B cell (primary cell): ENCODE results near the gene ARID3C. TPM values are rescaled to one million over a fixed set of nuclear protein-coding genes. Genes with fewer than 3 reads are reported as not detected.

Source experiments
- ATAC-seq: fragments of 200-7000 bp; cut with Tn5 transposase; one replicate; pipeline ENCODE4 v1.10.0; 2021; ENCODE audit warnings: low read depth, mild to moderate bottlenecking, moderate number of reproducible peaks, moderate library complexity
- CTCF ChIA-PET: fragments of 350-600 bp; sonication (Branson Sonifier 250); formaldehyde crosslinking; loops from one replicate; lab custom pipeline; 2021; ENCODE audit warnings: antibody characterized with exemption, inconsistent platforms; lab: Charles Lee
- POLR2A ChIA-PET: fragments of 350-600 bp; sonication (Branson Sonifier 250); formaldehyde crosslinking; loops from one replicate; lab custom pipeline; 2021; ENCODE audit warnings: antibody characterized with exemption; lab: Charles Lee
- DNase-seq: peaks from one replicate; pipeline ENCODE4 v3.0.0; 2013
- H2AFZ ChIP-seq: 2 replicates; pipeline ENCODE4 v1.6.1; 2012; ENCODE audit warnings: mild to moderate bottlenecking, low read depth, low read length; ENCODE audit not compliant: insufficient read depth, poor library complexity, severe bottlenecking
- H3K27ac ChIP-seq, 2 donors: 1 replicate in 1 of 2; 2 replicates in 1 of 2; pipeline ENCODE4 v1.5.1; 2012 to 2013; ENCODE audit warnings: low read length in 2 of 2, mild to moderate bottlenecking in 2 of 2, moderate library complexity in 1 of 2
- H3K27me3 ChIP-seq, 4 experiments: fragments of 200-600 bp in 1 of 4; sonication (generic) in 1 of 4; replicated peaks in 1 of 4; 1 replicate in 2 of 4; 2 replicates in 2 of 4; pipeline versions ENCODE4 v1.6.1 to v1.7.0; 2013 to 2016; ENCODE audit warnings: low read length in 3 of 4, mild to moderate bottlenecking in 2 of 4, mixed read lengths in 1 of 4, moderate library complexity in 1 of 4; ENCODE audit not compliant: insufficient read depth in 4 of 4, control insufficient read depth in 3 of 4; ENCODE audit errors: control extremely low read depth in 1 of 4
- H3K36me3 ChIP-seq, 2 experiments: replicated peaks in 1 of 2; 1 replicate in 1 of 2; 2 replicates in 1 of 2; pipeline versions ENCODE4 v1.6.1 to v1.7.1; 2013; ENCODE audit warnings: low read length in 1 of 2; ENCODE audit not compliant: insufficient read depth in 2 of 2, control insufficient read depth in 1 of 2; ENCODE audit errors: control extremely low read depth in 1 of 2, extremely low read depth in 1 of 2
- H3K4me1 ChIP-seq, 2 donors: fragments of 200-600 bp in 1 of 2; sonication (generic) in 1 of 2; 1 replicate in 1 of 2; 2 replicates in 1 of 2; pipeline versions ENCODE4 v1.5.1 to v1.6.1; 2013 to 2017; ENCODE audit warnings: low read length in 2 of 2; ENCODE audit not compliant: control insufficient read depth in 2 of 2, insufficient read depth in 2 of 2
- H3K4me2 ChIP-seq: replicated peaks from 2 replicates; pipeline ENCODE3; 2012; ENCODE audit warnings: mild to moderate bottlenecking, low read depth, low read length; ENCODE audit not compliant: poor library complexity, severe bottlenecking
- H3K4me3 ChIP-seq, 5 experiments: fragments of 200-600 bp in 1 of 5; sonication (generic) in 1 of 5; 1 replicate in 3 of 5; 2 replicates in 2 of 5; pipeline versions ENCODE4 v1.5.1 to v1.7.0; 2011 to 2016; ENCODE audit warnings: low read length in 4 of 5, mild to moderate bottlenecking in 4 of 5, low read depth in 2 of 5, control low read depth in 1 of 5, moderate library complexity in 1 of 5; ENCODE audit not compliant: insufficient read depth in 1 of 5; ENCODE audit errors: control extremely low read depth in 1 of 5, extremely low read depth in 1 of 5
- H3K79me2 ChIP-seq: fragments of 200-600 bp; sonication (generic); one replicate; pipeline ENCODE4 v1.6.0; 2016; ENCODE audit warnings: low read length; ENCODE audit not compliant: control insufficient read depth, insufficient read depth
- H3K9ac ChIP-seq: fragments of 200-600 bp; sonication (generic); 2 replicates; pipeline ENCODE4 v1.6.1; 2017; ENCODE audit warnings: mild to moderate bottlenecking, low read length, moderate library complexity
- H3K9me3 ChIP-seq, 3 donors: one replicate each; pipeline versions ENCODE4 v1.6.1 to v1.7.1; 2013; ENCODE audit warnings: low read length in 2 of 3; ENCODE audit not compliant: control insufficient read depth in 2 of 3, insufficient read depth in 1 of 3; ENCODE audit errors: control extremely low read depth in 1 of 3
- H4K20me1 ChIP-seq: 2 replicates; pipeline ENCODE4 v1.6.0; 2012; ENCODE audit warnings: mild to moderate bottlenecking, low read length; ENCODE audit not compliant: insufficient read depth, control insufficient read depth, poor library complexity, severe bottlenecking
- H3K27ac Mint-ChIP-seq: one replicate; pipeline ENCODE4 v1.8.0; 2021; ENCODE audit warnings: mixed read lengths
- H3K27me3 Mint-ChIP-seq: one replicate; pipeline ENCODE4 v1.8.0; 2021; ENCODE audit warnings: mixed read lengths
- H3K4me1 Mint-ChIP-seq: one replicate; pipeline ENCODE4 v1.8.0; 2021; ENCODE audit warnings: mixed read lengths
- H3K4me3 Mint-ChIP-seq: one replicate; pipeline ENCODE4 v1.8.0; 2021; ENCODE audit warnings: mixed read lengths
- H3K9me3 Mint-ChIP-seq: one replicate; pipeline ENCODE4 v1.8.0; 2022; ENCODE audit warnings: mixed read lengths; ENCODE audit not compliant: insufficient read depth
- EZH2 ChIP-seq: IDR thresholded peaks from 2 replicates; pipeline ENCODE4 v1.6.1; 2012; ENCODE audit warnings: borderline replicate concordance, low read depth, mild to moderate bottlenecking, moderate library complexity, low read length; ENCODE audit not compliant: insufficient read depth, poor library complexity, severe bottlenecking
- WGBS: methylation state at CpG from one replicate; pipeline ENCODE4 v1.1.5; 2013; ENCODE audit warnings: missing lambda C conversion rate; ENCODE audit not compliant: insufficient coverage; 5-methylcytosine and 5-hydroxymethylcytosine counted together
- intact Hi-C: fragments of 100-400 bp; cut with micrococcal nuclease; formaldehyde crosslinking; loops from one replicate; pipeline ENCODE4 v1.10.0; 2022
- polyA plus RNA-seq: library from polyadenylated mRNA; depleted of rRNA; stranded (reverse); fragments of >200 nt; gene quantifications from 2 replicates; pipeline ENCODE4 v1.2.3, GENCODE V29; 2012
- total RNA-seq, 2 donors: library from RNA; stranded (reverse); fragments of 120-200 nt in 1 of 2; gene quantifications; 1 replicate in 1 of 2; 2 replicates in 1 of 2; pipeline versions ENCODE4 v1.2.3 to v1.2.4, GENCODE V29; 2013 to 2022
- TF ChIP-seq, protein P1 (sequence below): fragments of 200-600 bp; IDR thresholded peaks from one replicate; pipeline ENCODE4 v1.8.0; 2022; ENCODE audit warnings: antibody characterized with exemption, mild to moderate bottlenecking

ARID3C gene
- total and polyA plus RNA-seq, 2 donors (not counting 1 experiment from before 2014, with no cell fraction given): not detected

DNA sequence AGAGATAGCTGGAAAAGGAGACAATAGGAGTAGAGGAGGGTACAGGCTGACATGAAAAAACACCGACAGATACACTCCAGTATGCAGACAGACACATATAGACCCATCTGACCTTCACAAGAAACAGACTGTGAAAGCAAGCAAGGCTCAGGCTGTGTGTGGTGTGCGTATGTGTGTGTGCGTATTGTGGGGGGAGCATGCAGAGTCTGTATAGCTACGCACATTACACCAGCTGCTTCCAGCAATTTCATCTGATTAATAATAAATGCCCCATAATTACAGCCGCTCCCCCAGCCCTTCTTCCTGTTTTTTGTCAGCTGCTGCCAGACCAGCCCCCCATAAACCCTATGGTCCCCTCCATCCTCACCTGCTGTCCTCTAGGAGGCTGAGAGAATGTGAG, 46.1 kb downstream of the ARID3C start:
- Histone ChIP-seq H3K4me3 (no peak overlapping the region), H3K4me2 (no peak overlapping the region), H3K9me3 (peaks cover 0 to 15% (median 0%) of the 10 kb centered on the region in 3 donors), H3K27ac (no peak overlapping the region), H3K79me2 (no peaks in the 10 kb centered on the region), H4K20me1 (no peaks in the 10 kb centered on the region), H2AFZ (no peak overlapping the region), H3K4me1 (peaks cover 10% of the 10 kb centered on the region in 2 donors), H3K27me3 (peaks cover 0 to 86% (median 41%) of the 10 kb centered on the region in 4 experiments), H3K9ac (no peak overlapping the region), H3K36me3 (no peaks in the 10 kb centered on the region)
- DNase-seq (no peak), ATAC-seq (no peak)
- POLR2A ChIA-PET: interaction anchor here (0.7 kb wide), 1 partner anchor 35 kb away, joined by 5 read pairs; no protein-coding TSS in a partner anchor
- no peak overlapping the region for H3K27ac Mint-ChIP-seq
- no peaks in the 10 kb centered on the region for H3K9me3 Mint-ChIP-seq
- no peak for TF ChIP-seq EZH2
- TF ChIP-seq, protein P1, sequence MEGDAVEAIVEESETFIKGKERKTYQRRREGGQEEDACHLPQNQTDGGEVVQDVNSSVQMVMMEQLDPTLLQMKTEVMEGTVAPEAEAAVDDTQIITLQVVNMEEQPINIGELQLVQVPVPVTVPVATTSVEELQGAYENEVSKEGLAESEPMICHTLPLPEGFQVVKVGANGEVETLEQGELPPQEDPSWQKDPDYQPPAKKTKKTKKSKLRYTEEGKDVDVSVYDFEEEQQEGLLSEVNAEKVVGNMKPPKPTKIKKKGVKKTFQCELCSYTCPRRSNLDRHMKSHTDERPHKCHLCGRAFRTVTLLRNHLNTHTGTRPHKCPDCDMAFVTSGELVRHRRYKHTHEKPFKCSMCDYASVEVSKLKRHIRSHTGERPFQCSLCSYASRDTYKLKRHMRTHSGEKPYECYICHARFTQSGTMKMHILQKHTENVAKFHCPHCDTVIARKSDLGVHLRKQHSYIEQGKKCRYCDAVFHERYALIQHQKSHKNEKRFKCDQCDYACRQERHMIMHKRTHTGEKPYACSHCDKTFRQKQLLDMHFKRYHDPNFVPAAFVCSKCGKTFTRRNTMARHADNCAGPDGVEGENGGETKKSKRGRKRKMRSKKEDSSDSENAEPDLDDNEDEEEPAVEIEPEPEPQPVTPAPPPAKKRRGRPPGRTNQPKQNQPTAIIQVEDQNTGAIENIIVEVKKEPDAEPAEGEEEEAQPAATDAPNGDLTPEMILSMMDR: no peak
- intact Hi-C loops: no loop called here
- H3K4me3 Mint-ChIP-seq: no peak overlapping the region
- H3K4me1 Mint-ChIP-seq: peaks cover 9% of the 10 kb centered on the region
- H3K27me3 Mint-ChIP-seq: peaks cover 87% of the 10 kb centered on the region
- WGBS: no CpG with 5 or more reads among the region's 5 CpGs
- CTCF ChIA-PET: interaction anchor here (0.8 to 1.8 kb wide), 4 partner anchors 8 to 179 kb away, joined by 3 to 7 read pairs (median 4); no protein-coding TSS in a partner anchor

GRCh38 chr9:34581318-34581717, 47.5 kb downstream of the ARID3C start:
- intact Hi-C loops: no loop called here
- no peaks in the 10 kb centered on the region for H4K20me1 ChIP-seq
- H3K4me3 Mint-ChIP-seq: no peak overlapping the region
- H3K4me1 ChIP-seq: peaks cover 13 to 15% of the 10 kb centered on the region in 2 donors
- no peak overlapping the region for H2AFZ ChIP-seq
- peaks cover 16% of the 10 kb centered on the region for H3K4me1 Mint-ChIP-seq
- no peak overlapping the region for H3K4me2 ChIP-seq
- ChIA-PET POLR2A (no interaction called here), CTCF (interaction anchor here (1.3 kb wide), 2 partner anchors 14 to 177 kb away, joined by 3 read pairs; no protein-coding TSS in a partner anchor)
- no peaks in the 10 kb centered on the region for H3K79me2 ChIP-seq
- WGBS: no CpG with 5 or more reads among the region's 3 CpGs
- no peak for ATAC-seq
- H3K27me3 Mint-ChIP-seq: peaks cover 84% of the 10 kb centered on the region
- no peak overlapping the region for H3K9ac ChIP-seq
- H3K9me3 Mint-ChIP-seq: no peaks in the 10 kb centered on the region
- no peak for TF ChIP-seq EZH2
- TF ChIP-seq, protein P1: no peak
- no peak overlapping the region for H3K27ac Mint-ChIP-seq
- H3K36me3 ChIP-seq: no peaks in the 10 kb centered on the region
- peaks cover 0 to 18% (median 0%) of the 10 kb centered on the region in 3 donors for H3K9me3 ChIP-seq
- no peak overlapping the region for H3K4me3 ChIP-seq
- H3K27ac ChIP-seq: no peak overlapping the region
- H3K27me3 ChIP-seq: peaks cover 0 to 89% (median 35%) of the 10 kb centered on the region in 4 experiments
- no peak for DNase-seq
